ENCODE data around the gene BSCL2. TPM values are rescaled to one million over a fixed set of nuclear protein-coding genes. Genes with fewer than 3 reads are reported as not detected.
A peak's percentile ranks its signal among the peaks of the same experiment; 100 is the strongest.

The BSCL2 gene
- total RNA-seq, 3 donors from 2014 or later = 40.2 to 58.4 (median 54.1) TPM

DNA sequence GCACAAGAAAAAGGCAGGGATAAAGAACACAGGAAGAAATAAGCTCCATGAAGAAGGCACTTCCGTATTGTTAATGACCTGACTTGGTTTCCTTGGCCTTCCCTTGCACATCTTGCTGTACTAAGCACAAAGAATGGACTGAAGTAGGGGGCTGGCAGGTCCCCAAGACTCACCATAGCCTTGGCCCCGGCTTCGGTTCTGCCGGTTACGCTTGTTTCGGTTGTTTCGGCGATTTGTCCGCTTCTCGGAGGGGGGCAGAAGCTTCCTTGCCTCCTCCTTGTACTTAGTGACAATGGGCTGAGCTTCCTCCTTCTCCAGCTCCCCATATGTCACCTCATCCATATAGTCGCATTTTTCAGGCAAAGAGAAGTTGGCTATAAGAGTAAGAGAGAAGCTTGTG lies 9.6 kb upstream of the BSCL2 start:
- Histone ChIP-seq H3K36me3 (peaks cover 10% of the 10 kb centered on the region), H3K27ac (peak overlapping the region; percentile 13 to 54), H3K9me3 (no peaks in the 10 kb centered on the region), H3K27me3 (no peaks in the 10 kb centered on the region), H3K4me3 (no peak overlapping the region), H3K4me1 (peaks cover 0 to 9% of the 10 kb centered on the region in 2 donors)
- no peak for DNase-seq (ENCODE audit: low spot score in 2 of 2)
- no peak for TF ChIP-seq POLR2A (IDR thresholded peaks at IDR 0.05)
- TF ChIP-seq POLR2AphosphoS5 (IDR thresholded peaks at IDR 0.05) = no peak
- TF ChIP-seq, protein P1, sequence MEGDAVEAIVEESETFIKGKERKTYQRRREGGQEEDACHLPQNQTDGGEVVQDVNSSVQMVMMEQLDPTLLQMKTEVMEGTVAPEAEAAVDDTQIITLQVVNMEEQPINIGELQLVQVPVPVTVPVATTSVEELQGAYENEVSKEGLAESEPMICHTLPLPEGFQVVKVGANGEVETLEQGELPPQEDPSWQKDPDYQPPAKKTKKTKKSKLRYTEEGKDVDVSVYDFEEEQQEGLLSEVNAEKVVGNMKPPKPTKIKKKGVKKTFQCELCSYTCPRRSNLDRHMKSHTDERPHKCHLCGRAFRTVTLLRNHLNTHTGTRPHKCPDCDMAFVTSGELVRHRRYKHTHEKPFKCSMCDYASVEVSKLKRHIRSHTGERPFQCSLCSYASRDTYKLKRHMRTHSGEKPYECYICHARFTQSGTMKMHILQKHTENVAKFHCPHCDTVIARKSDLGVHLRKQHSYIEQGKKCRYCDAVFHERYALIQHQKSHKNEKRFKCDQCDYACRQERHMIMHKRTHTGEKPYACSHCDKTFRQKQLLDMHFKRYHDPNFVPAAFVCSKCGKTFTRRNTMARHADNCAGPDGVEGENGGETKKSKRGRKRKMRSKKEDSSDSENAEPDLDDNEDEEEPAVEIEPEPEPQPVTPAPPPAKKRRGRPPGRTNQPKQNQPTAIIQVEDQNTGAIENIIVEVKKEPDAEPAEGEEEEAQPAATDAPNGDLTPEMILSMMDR (IDR thresholded peaks at IDR 0.05) = no peak
- intact Hi-C loops (cut with DNase I; ENCODE audit: low total_unique reads) = no loop called here

DNA sequence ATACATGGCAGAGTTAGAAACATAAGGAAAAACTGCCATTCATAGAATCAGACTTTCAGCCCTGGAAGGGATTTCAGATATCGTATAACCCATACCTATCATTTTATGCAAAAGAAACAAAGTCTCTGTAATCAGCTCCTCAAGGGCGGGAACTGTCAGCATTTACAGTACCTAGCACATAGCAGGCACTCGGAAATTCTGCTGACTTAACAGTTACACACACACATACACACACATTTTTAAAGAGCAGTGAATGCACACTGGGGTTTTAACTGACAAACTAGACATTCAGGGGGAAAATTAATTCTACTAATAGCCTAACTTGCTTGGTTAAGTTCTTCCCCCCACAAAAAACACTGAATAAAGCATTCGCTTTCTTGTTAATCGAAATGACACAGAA lies 9.0 kb upstream of the BSCL2 start:
- H3K27ac ChIP-seq = peak overlapping the region in 1 of 2 donors; percentile 54
- no peak for TF ChIP-seq POLR2A (IDR thresholded peaks at IDR 0.05)
- TF ChIP-seq, protein P1 (IDR thresholded peaks at IDR 0.05) = no peak
- TF ChIP-seq POLR2AphosphoS5 (IDR thresholded peaks at IDR 0.05) = no peak
- H3K27me3 ChIP-seq = no peaks in the 10 kb centered on the region
- H3K4me3 ChIP-seq = no peak overlapping the region
- no peak for DNase-seq (ENCODE audit: low spot score in 2 of 2)
- peaks cover 3% of the 10 kb centered on the region for H3K36me3 ChIP-seq
- intact Hi-C loops (cut with DNase I; ENCODE audit: low total_unique reads) = no loop called here
- H3K4me1 ChIP-seq = peaks cover 0 to 9% of the 10 kb centered on the region in 2 donors
- H3K9me3 ChIP-seq = no peaks in the 10 kb centered on the region

- DNase-seq (ENCODE audit: low spot score in 2 of 2) = no peak
- peaks cover 0 to 9% of the 10 kb centered on the region in 2 donors for H3K4me1 ChIP-seq
- H3K9me3 ChIP-seq = no peaks in the 10 kb centered on the region
- peak overlapping the region; percentile 28 to 54 for H3K27ac ChIP-seq
- no peaks in the 10 kb centered on the region for H3K36me3 ChIP-seq
- H3K27me3 ChIP-seq = no peaks in the 10 kb centered on the region
- TF ChIP-seq POLR2A (IDR thresholded peaks at IDR 0.05) (no peak), POLR2AphosphoS5 (IDR thresholded peaks at IDR 0.05) (no peak)
- TF ChIP-seq, protein P1 (IDR thresholded peaks at IDR 0.05) = no peak
- intact Hi-C loops (cut with DNase I; ENCODE audit: low total_unique reads) = no loop called here
- no peak overlapping the region for H3K4me3 ChIP-seq
These were observed 8.2 kb upstream of the BSCL2 start for GRCh38 chr11:62715150-62716130.

GRCh38 chr11:62713343-62713742 lies 6.1 kb upstream of the BSCL2 start:
- no peaks in the 10 kb centered on the region for H3K36me3 ChIP-seq
- no peaks in the 10 kb centered on the region for H3K27me3 ChIP-seq
- H3K27ac ChIP-seq = peak overlapping the region in 1 of 2 donors; percentile 4
- no peak overlapping the region for H3K4me3 ChIP-seq
- no peak for DNase-seq (ENCODE audit: low spot score in 2 of 2)
- H3K9me3 ChIP-seq = no peaks in the 10 kb centered on the region
- intact Hi-C loops (cut with DNase I; ENCODE audit: low total_unique reads) = no loop called here
- peaks cover 0 to 14% of the 10 kb centered on the region in 2 donors for H3K4me1 ChIP-seq
- TF ChIP-seq, protein P1 (IDR thresholded peaks at IDR 0.05) = no peak
- no peak for TF ChIP-seq POLR2A (IDR thresholded peaks at IDR 0.05)
- TF ChIP-seq POLR2AphosphoS5 (IDR thresholded peaks at IDR 0.05) = no peak

DNA sequence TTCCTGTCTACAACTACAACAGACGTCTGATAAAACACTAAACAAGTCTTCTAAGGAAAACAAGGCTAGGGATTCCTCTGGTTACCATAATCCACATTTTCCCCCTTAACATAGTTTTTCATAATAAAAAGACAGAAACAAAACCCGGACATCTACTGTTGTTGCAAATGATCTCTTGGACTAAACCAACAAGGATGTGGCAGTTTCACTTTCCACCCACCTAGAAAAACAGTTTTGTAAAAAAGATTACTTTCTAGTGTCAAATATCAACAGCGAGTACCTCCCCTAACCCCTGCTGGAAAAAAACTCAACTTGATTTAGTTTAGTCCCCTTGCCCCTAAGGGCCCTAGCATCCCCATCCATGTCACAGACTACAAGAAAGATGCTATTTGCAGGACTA lies 5.6 kb upstream of the BSCL2 start:
- no peaks in the 10 kb centered on the region for H3K27me3 ChIP-seq
- DNase-seq (ENCODE audit: low spot score in 2 of 2) = no peak
- peaks cover 0 to 16% of the 10 kb centered on the region in 2 donors for H3K4me1 ChIP-seq
- no peak overlapping the region for H3K4me3 ChIP-seq
- no peaks in the 10 kb centered on the region for H3K9me3 ChIP-seq
- TF ChIP-seq, protein P1 (IDR thresholded peaks at IDR 0.05) = no peak
- no peak for TF ChIP-seq POLR2AphosphoS5 (IDR thresholded peaks at IDR 0.05)
- no peak for TF ChIP-seq POLR2A (IDR thresholded peaks at IDR 0.05)
- intact Hi-C loops (cut with DNase I; ENCODE audit: low total_unique reads) = no loop called here
- H3K27ac ChIP-seq = no peak overlapping the region
- no peaks in the 10 kb centered on the region for H3K36me3 ChIP-seq

Measured in breast epithelium (tissue), 4 donors.